ENCODE data around the gene CACYBP.
"Not testable (repeated sequence)": the region's sequence is repeated elsewhere in the genome, so short reads cannot be mapped to it uniquely, and the experiment has no call there.

The CACYBP gene

GRCh38 chr1:175009532-175009931, 9.8 kb downstream of the CACYBP start:
- no peak for DNase-seq (ENCODE audit: low read depth, low spot score)

GRCh38 chr1:175013445-175013844, 13.7 kb downstream of the CACYBP start:
- no peak for DNase-seq (ENCODE audit: low read depth, low spot score)

DNA sequence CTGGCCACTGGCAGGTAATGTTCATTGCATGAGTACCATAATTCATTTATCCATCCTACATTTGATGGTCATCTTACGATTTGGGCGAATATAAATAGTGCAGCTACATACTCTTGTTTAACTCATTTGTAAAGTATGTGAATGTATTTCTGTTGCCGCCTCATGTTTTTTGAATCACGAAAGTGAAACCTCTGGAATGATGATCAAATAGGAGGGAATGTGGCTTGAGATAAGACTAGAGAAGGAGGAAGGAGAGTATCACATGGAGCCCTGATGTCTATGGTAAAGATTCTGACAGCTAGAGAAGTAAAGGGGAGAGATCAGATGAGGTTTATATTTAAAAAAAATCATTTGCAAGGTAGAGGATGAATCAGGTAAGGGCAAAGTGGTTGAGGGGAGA, 15.5 kb downstream of the CACYBP start:
- DNase-seq (ENCODE audit: low read depth, low spot score) = no peak

DNA sequence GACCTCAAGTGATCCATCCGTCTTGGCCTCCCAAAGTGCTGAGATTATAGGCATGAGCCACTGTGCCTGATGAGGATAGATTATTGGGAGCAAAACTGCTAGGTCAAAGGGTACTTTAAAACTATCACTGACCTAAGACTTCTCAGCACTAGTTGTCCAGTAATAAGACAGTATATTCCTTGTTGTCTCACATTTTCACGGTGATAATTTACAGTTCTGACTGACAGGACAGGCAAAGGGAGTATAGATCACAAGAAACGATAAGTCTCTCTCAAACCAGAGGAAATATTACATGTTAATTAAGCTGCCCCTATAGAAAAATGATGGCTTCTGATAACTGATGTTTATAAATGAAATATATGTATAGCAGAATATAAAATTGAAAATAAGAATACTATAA, 19.8 kb downstream of the CACYBP start:
- no peak for DNase-seq (ENCODE audit: low read depth, low spot score)

- peak; percentile 99 for DNase-seq (ENCODE audit: low read depth, low spot score)
Observed at GRCh38 chr1:175023043-175023921, 23.5 kb downstream of the CACYBP start, which contains the start of gene MRPS14. Gene MRPS14 (minus strand): TSS chr1:175023425. CDS start chr1:175023408, 17 bp downstream.

- DNase-seq (ENCODE audit: low read depth, low spot score) = not testable (repeated sequence)
Observed at GRCh38 chr1:175023922-175024242, 24.1 kb downstream of the CACYBP start.

DNA sequence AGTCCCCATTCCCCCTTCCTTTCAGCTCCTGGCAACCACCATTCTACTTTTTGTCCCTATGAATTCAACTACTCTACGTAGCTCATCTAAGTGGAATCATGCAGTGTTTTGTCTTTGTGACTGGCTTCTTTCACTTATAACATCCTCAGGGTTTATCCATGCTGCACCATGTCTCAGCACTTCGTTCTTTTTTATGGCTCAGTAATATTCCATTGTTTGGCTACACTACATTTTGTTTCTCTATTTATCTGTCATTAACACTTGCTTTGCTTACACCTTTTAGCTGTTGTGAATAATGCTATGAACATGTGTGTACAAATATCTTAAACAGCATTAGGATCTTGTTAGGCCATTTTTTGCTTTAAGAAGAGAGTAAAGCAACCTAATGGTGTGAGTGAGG, 25.0 kb downstream of the CACYBP start:
- DNase-seq (ENCODE audit: low read depth, low spot score) = no peak

- DNase-seq (ENCODE audit: low read depth, low spot score) = peak; percentile 32
Observed at GRCh38 chr1:175033953-175034352, 34.2 kb downstream of the CACYBP start.

DNA sequence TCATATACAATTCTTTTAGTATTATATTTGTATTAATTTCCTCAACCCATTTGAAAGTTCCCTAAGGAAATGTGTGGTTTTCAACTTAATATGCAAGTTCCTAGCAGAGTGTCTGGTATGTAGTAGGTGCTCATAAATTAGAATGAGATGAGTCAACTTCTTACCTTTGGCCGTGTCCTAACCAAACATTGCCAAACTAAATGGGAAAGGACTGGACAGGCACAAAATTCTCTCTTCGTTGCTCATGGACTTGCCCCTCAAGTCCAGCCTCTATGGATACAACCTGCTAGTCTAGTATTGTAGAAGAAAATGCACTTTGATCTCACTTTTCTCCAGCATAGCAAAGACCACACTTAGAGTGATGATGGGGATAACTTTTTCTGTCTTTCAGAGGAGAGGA, 35.0 kb downstream of the CACYBP start:
- no peak for DNase-seq (ENCODE audit: low read depth, low spot score)

- no peak for DNase-seq (ENCODE audit: low read depth, low spot score)
Observed at GRCh38 chr1:175035865-175036264, 36.1 kb downstream of the CACYBP start.

- peak; percentile 63 for DNase-seq (ENCODE audit: low read depth, low spot score)
Observed at GRCh38 chr1:175036476-175036875, 36.7 kb downstream of the CACYBP start.

DNA sequence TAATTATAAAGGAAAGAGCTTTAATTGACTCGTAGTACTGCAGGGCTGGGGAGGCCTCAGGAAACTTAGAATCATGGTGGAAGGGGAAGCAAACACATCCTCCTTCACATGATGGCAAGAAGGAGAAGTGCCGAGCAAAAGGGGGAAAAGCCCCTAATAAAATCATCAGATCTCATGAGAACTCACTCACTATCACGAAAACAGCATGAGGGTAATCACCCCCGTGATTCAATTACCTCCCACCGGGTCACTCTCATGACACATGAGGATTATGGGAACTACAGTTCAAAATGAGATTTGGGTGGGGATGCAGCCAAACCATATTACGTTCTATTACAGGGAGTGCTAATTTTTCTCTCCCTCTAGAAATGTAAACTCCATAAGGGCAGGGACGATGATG, 37.7 kb downstream of the CACYBP start:
- no peak for DNase-seq (ENCODE audit: low read depth, low spot score)

DNA sequence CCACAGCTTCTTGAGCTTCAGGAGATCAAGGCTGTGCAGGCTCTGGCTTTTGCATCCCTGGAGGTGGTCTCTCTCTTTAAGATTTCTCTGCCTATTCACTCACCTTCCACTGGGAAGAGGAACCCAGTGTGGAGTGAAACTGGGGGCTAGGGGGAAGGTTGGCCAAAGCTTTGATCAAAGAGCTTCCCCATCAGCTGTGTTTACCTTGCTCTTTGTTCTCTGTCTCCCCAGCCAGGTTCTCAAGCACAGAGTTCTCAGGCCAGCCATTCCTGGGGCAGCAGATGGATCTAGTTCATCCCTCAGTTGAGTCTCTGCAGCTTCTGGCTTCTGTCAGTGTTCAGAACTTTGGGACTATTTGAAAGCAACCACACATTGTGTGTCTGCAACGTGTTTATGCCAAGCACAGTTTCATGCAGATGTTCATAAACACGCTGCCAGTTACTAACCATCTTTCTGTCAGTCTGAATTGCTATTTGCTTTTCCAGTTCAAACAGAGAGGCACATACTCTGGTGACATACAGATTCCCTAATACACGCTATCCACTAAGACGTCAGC, 40.7 kb downstream of the CACYBP start:
- DNase-seq (ENCODE audit: low read depth, low spot score) = no peak

GRCh38 chr1:175042650-175043049, 42.9 kb downstream of the CACYBP start:
- no peak for DNase-seq (ENCODE audit: low read depth, low spot score)

GRCh38 chr1:175043824-175044223, 44.1 kb downstream of the CACYBP start:
- peak; percentile 55 for DNase-seq (ENCODE audit: low read depth, low spot score)

DNA sequence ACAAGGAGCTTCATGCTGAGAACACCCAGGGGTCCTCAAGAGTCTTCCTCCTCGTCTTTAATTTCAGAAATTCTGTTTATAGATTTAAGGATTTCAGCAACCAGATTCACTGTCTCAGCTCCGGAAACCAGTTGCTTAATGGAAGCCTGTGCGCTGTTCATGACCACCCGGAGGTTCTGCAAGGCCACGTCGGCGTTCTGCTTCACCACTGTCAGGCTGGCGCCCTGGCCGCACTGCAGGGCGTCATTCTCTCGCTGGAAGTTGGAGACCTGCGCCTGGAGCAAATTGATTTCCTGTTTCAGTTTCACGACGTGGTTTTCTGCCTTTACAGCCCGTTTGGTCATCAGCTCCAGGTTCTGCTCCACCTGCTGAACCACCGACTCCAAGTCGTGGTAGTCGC, 44.8 kb downstream of the CACYBP start:
- DNase-seq (ENCODE audit: low read depth, low spot score) = not testable (repeated sequence)

DNA sequence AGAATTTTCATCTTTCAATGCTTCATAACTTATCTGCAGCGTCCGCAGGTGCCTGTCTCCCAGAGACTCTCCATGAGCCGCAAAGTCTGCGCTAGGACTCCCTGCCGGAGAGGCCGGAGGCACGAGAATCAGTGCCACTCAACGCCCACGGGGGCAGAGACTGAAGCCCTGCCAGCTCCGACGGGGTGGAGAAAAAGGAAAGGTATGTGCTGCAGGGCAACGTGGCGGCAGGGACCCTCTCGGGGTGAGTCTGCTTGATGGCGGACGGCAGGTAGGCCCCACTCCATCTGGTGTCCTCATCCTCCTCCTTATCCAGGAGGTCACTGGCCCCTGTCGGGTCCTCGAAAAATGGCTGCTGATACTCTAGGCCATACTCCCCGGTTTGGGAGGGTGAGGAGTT, 45.4 kb downstream of the CACYBP start:
- no peak for DNase-seq (ENCODE audit: low read depth, low spot score)

DNA sequence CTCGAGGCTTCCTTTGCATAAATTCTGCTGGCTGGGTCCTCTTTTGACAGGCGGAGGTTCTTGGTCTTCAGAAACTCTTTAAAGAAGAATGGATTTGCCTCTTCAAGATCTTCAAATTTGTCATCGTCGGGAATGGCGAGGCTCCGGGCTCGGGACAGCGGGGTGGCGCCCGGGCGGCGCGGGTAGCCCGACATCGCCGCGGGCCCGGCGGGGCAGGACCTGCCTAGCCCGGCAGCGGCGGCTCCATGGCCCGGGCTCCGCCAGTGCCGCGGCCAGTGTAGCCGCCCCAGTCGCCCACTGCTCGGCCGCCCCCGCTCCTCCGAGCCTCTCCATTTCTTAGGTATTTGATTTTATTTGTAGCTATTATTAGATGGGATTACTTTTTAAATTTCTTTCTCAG, 45.8 kb downstream of the CACYBP start:
- no peak for DNase-seq (ENCODE audit: low read depth, low spot score)

- no peak for DNase-seq (ENCODE audit: low read depth, low spot score)
Observed at GRCh38 chr1:175050992-175051391, 51.2 kb downstream of the CACYBP start.

GRCh38 chr1:175054736-175055135, 55.0 kb downstream of the CACYBP start:
- no peak for DNase-seq (ENCODE audit: low read depth, low spot score)
